Measurements from ENCODE around the gene TXNL1. TPM values are rescaled to one million over a fixed set of nuclear protein-coding genes. Genes with fewer than 3 reads are reported as not detected.
"Not testable (repeated sequence)": the region's sequence is repeated elsewhere in the genome, so short reads cannot be mapped to it uniquely, and the experiment has no call there.

The TXNL1 gene
- polyA plus RNA-seq, 1 of the 3 experiments (the other 2 are of a cell fraction): 39.7 TPM

DNA sequence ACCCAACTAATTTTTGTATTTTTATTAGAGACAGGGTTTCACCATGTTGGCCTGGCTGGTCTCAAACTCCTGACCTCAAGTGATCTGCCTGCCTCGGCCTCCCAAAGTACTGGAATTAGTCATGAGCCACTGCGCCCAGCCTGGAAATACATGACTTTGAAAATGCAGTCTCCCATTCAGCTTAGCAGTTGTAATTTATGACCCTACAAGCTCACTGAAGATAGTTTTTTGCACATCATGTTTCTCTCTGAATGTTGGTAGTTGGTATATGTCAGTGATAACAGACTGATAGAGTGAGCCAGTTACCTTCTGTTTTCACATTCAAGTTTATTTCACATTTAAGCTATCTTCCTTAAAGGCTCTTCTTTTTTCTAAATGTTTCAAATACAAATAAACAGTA is 19.9 kb upstream of the TXNL1 start:
- Histone ChIP-seq H4K20me1 (ENCODE audit: insufficient read depth) (no peaks in the 10 kb centered on the region), H3K9me3 (no peaks in the 10 kb centered on the region), H3K36me3 (replicated peaks in 1 of 2; ENCODE audit: control insufficient read depth in 1 of 2, insufficient read depth in 2 of 2, low read length in 1 of 2) (no peaks in the 10 kb centered on the region), H3K27ac (ENCODE audit: low read depth in 2 of 2, low read length in 1 of 2) (no peak overlapping the region), H3K4me3 (ENCODE audit: low read depth in 2 of 2, low read length in 1 of 2) (no peak overlapping the region), H3K9ac (no peak overlapping the region), H2AFZ (ENCODE audit: low read depth) (no peak overlapping the region), H3K9me2 (no peaks in the 10 kb centered on the region), H3K79me2 (ENCODE audit: insufficient read depth) (peaks cover 44% of the 10 kb centered on the region), H3K27me3 (ENCODE audit: insufficient read depth) (no peaks in the 10 kb centered on the region), H3K4me2 (no peak overlapping the region), H3F3A (replicated peaks; ENCODE audit: insufficient read depth) (no peaks in the 10 kb centered on the region), H3K4me1 (ENCODE audit: control insufficient read depth in 1 of 2, insufficient read depth in 2 of 2, low read depth in 1 of 2, low read length in 1 of 2) (no peaks in the 10 kb centered on the region)
- TF ChIP-seq, protein P1, sequence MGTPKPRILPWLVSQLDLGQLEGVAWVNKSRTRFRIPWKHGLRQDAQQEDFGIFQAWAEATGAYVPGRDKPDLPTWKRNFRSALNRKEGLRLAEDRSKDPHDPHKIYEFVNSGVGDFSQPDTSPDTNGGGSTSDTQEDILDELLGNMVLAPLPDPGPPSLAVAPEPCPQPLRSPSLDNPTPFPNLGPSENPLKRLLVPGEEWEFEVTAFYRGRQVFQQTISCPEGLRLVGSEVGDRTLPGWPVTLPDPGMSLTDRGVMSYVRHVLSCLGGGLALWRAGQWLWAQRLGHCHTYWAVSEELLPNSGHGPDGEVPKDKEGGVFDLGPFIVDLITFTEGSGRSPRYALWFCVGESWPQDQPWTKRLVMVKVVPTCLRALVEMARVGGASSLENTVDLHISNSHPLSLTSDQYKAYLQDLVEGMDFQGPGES (IDR thresholded peaks at IDR 0.05; ENCODE audit: low read depth, low read length): no peak
- no peak for TF ChIP-seq POLR2AphosphoS5 (IDR thresholded peaks at IDR 0.05; ENCODE audit: low read depth, low read length)
- no peak for TF ChIP-seq NRF1 (IDR thresholded peaks at IDR 0.05; ENCODE audit: low read depth, low read length)
- TF ChIP-seq TCF12 (IDR thresholded peaks at IDR 0.05): no peak
- TF ChIP-seq EZH2phosphoT487 (IDR thresholded peaks at IDR 0.05; ENCODE audit: borderline replicate concordance, low read depth): no peak
- TF ChIP-seq, protein P2, sequence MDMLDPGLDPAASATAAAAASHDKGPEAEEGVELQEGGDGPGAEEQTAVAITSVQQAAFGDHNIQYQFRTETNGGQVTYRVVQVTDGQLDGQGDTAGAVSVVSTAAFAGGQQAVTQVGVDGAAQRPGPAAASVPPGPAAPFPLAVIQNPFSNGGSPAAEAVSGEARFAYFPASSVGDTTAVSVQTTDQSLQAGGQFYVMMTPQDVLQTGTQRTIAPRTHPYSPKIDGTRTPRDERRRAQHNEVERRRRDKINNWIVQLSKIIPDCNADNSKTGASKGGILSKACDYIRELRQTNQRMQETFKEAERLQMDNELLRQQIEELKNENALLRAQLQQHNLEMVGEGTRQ (IDR thresholded peaks at IDR 0.05; ENCODE audit: borderline replicate concordance, low read depth, low read length): no peak
- TF ChIP-seq GATA2 (CRISPR knock-in tag; IDR thresholded peaks at IDR 0.05): no peak
- no peak for TF ChIP-seq ELF1 (IDR thresholded peaks at IDR 0.05)
- no peak for TF ChIP-seq TEAD4 (IDR thresholded peaks at IDR 0.05; ENCODE audit: borderline replicate concordance, insufficient read depth)
- TF ChIP-seq MEF2A (IDR thresholded peaks at IDR 0.05; ENCODE audit: borderline replicate concordance, low read depth): no peak
- TF ChIP-seq JUND (IDR thresholded peaks at IDR 0.05): no peak
- no peak for TF ChIP-seq PBX3 (IDR thresholded peaks at IDR 0.05)
- no peak for DNase-seq
- CTCF ChIA-PET: interaction anchor here (1.2 kb wide), 1 partner anchor 780 kb away, joined by 3 read pairs; no protein-coding TSS in a partner anchor
- POLR2A ChIA-PET: no interaction called here
- WGBS (ENCODE audit: low lambda C conversion rate): 90% methylated on average over 2 of the region's 2 CpGs

DNA sequence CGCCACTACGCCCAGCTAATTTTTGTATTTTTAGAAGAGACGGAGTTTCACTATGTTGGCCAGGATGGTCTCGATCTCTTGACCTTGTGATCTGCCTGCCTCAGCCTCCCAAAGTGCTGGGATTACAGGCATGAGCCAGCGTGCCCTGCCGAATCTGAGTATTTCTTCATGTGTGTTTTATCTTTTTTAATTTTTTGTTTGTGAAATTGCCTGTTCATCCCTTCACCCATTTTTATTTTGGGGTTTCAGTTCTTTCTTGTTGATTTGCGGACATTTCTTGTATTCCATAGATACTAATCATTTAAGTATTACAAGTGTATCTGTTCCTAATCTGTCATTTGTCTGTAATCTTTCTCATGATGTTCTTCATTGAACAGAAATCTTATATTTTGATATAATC is 15.9 kb upstream of the TXNL1 start:
- CTCF ChIA-PET; H3K9me2 ChIP-seq; H3K9me3 ChIP-seq; H3K36me3 ChIP-seq (replicated peaks in 1 of 2; ENCODE audit: control insufficient read depth in 1 of 2, insufficient read depth in 2 of 2, low read length in 1 of 2); H3K27me3 ChIP-seq (ENCODE audit: insufficient read depth); H3K27ac ChIP-seq (ENCODE audit: low read depth in 2 of 2, low read length in 1 of 2); H4K20me1 ChIP-seq (ENCODE audit: insufficient read depth); H3K4me2 ChIP-seq; DNase-seq; H3K4me3 ChIP-seq (ENCODE audit: low read depth in 2 of 2, low read length in 1 of 2); H3K9ac ChIP-seq; H3F3A ChIP-seq (replicated peaks; ENCODE audit: insufficient read depth); POLR2A ChIA-PET; H2AFZ ChIP-seq (ENCODE audit: low read depth): not testable (repeated sequence)
- WGBS (ENCODE audit: low lambda C conversion rate): 94% methylated on average over 7 of the region's 7 CpGs
- Histone ChIP-seq H3K4me1 (ENCODE audit: control insufficient read depth in 1 of 2, insufficient read depth in 2 of 2, low read depth in 1 of 2, low read length in 1 of 2) (peaks cover 0 to 13% of the 10 kb centered on the region in 2 experiments; a peak in 2 of 4 replicates), H3K79me2 (ENCODE audit: insufficient read depth) (peaks cover 60% of the 10 kb centered on the region)

Measured in SK-N-SH (cell line).